ENCODE measurements around the gene MDM4. TPM values are rescaled to one million over a fixed set of nuclear protein-coding genes. Genes with fewer than 3 reads are reported as not detected.

MDM4 gene
- total RNA-seq, 2 experiments from 2014 or later = 120 to 282 TPM

GRCh38 chr1:204571631-204572030 lies 55.4 kb downstream of the MDM4 start:
- no peak for DNase-seq (ENCODE audit: low spot score)
- Histone ChIP-seq H2AFZ (ENCODE audit: low read length) (no peak overlapping the region), H3K4me2 (ENCODE audit: low read length) (no peak overlapping the region), H3K9me3 (ENCODE audit: low read length) (no peaks in the 10 kb centered on the region), H3K79me2 (ENCODE audit: insufficient read depth, low read depth, low read length) (no peaks in the 10 kb centered on the region), H3K27ac (ENCODE audit: low read depth, low read length, poor library complexity, severe bottlenecking) (no peak overlapping the region), H3K4me3 (ENCODE audit: low read depth, low read length, poor library complexity, severe bottlenecking) (no peak overlapping the region), H4K20me1 (ENCODE audit: insufficient read depth, low read length) (no peaks in the 10 kb centered on the region), H3K9me2 (ENCODE audit: insufficient read depth, low read length) (no peaks in the 10 kb centered on the region), H3K4me1 (ENCODE audit: insufficient read depth, low read length, poor library complexity, severe bottlenecking) (no peaks in the 10 kb centered on the region), H3K36me3 (ENCODE audit: insufficient read depth, low read length) (peaks cover 26% of the 10 kb centered on the region)
- no peak for TF ChIP-seq EZH2phosphoT487 (IDR thresholded peaks at IDR 0.05; ENCODE audit: borderline replicate concordance, low read depth, low read length)
- no peak for TF ChIP-seq CTCF (conservative IDR thresholded peaks at IDR 0.05; ENCODE audit: low read length)
- POLR2A ChIA-PET = interaction anchor here (1.0 kb wide), 1 partner anchor 40 kb away, joined by 4 read pairs; no protein-coding TSS in a partner anchor
- CTCF ChIA-PET (ENCODE audit: unreplicated experiment) = no interaction called here
- intact Hi-C loops (cut with micrococcal nuclease; ENCODE audit: unreplicated experiment) = no loop called here
- no TSS peak for BruUV-seq (replicated peaks)

- H3K36me3 ChIP-seq (ENCODE audit: insufficient read depth, low read length) = peaks cover 15% of the 10 kb centered on the region
- TF ChIP-seq EZH2phosphoT487 (IDR thresholded peaks at IDR 0.05; ENCODE audit: borderline replicate concordance, low read depth, low read length) (no peak), CTCF (conservative IDR thresholded peaks at IDR 0.05; ENCODE audit: low read length) (no peak)
- POLR2A ChIA-PET = interaction anchor here (0.6 to 1.4 kb wide), 3 partner anchors 8 to 186 kb away, joined by 3 to 6 read pairs (median 3); no protein-coding TSS in a partner anchor
- H3K4me3 ChIP-seq (ENCODE audit: low read depth, low read length, poor library complexity, severe bottlenecking) = no peak overlapping the region
- no peaks in the 10 kb centered on the region for H3K9me2 ChIP-seq (ENCODE audit: insufficient read depth, low read length)
- no peaks in the 10 kb centered on the region for H4K20me1 ChIP-seq (ENCODE audit: insufficient read depth, low read length)
- no TSS peak for BruUV-seq (replicated peaks)
- no peak overlapping the region for H2AFZ ChIP-seq (ENCODE audit: low read length)
- H3K79me2 ChIP-seq (ENCODE audit: insufficient read depth, low read depth, low read length) = no peaks in the 10 kb centered on the region
- H3K4me2 ChIP-seq (ENCODE audit: low read length) = no peak overlapping the region
- no peak overlapping the region for H3K27ac ChIP-seq (ENCODE audit: low read depth, low read length, poor library complexity, severe bottlenecking)
- H3K9me3 ChIP-seq (ENCODE audit: low read length) = no peaks in the 10 kb centered on the region
- CTCF ChIA-PET (ENCODE audit: unreplicated experiment) = interaction anchor here (0.6 kb wide), 1 partner anchor 315 kb away, joined by 3 read pairs; no protein-coding TSS in a partner anchor
- intact Hi-C loops (cut with micrococcal nuclease; ENCODE audit: unreplicated experiment) = no loop called here
- peaks cover 6% of the 10 kb centered on the region for H3K4me1 ChIP-seq (ENCODE audit: insufficient read depth, low read length, poor library complexity, severe bottlenecking)
- DNase-seq (ENCODE audit: low spot score) = no peak
These were observed 57.0 kb downstream of the MDM4 start for GRCh38 chr1:204572923-204573922.

Data from OCI-LY7 (cell line).